HG03045 (cell line): ENCODE results near the gene FAHD2A.
A peak's percentile ranks its signal among the peaks of the same experiment; 100 is the strongest.
"Not testable (repeated sequence)": the region's sequence is repeated elsewhere in the genome, so short reads cannot be mapped to it uniquely, and the experiment has no call there.

Source experiments
- ATAC-seq: cut with Tn5 transposase; IDR thresholded peaks from one replicate; pipeline ENCODE4 v1.9.1; 2021; ENCODE audit warnings: mild to moderate bottlenecking, moderate library complexity; ENCODE audit not compliant: unreplicated experiment

The FAHD2A gene

GRCh38 chr2:95402370-95403203, at the start of gene FAHD2A:
FAHD2A (plus strand) TSS chr2:95402708; CDS start chr2:95405559, 2,851 bp downstream.
- peak; percentile 97 for ATAC-seq

GRCh38 chr2:95353055-95353575, 49.4 kb upstream of the FAHD2A start:
- ATAC-seq, result no peak

- no peak for ATAC-seq
These were observed 48.7 kb upstream of the FAHD2A start for GRCh38 chr2:95353613-95354468.

GRCh38 chr2:95354469-95354901, 48.0 kb upstream of the FAHD2A start:
- ATAC-seq, result no peak

- no peak for ATAC-seq
These were observed 47.6 kb upstream of the FAHD2A start for GRCh38 chr2:95354925-95355324.

GRCh38 chr2:95355486-95355885, 47.0 kb upstream of the FAHD2A start:
- not testable (repeated sequence) for ATAC-seq

GRCh38 chr2:95356821-95357700, 45.4 kb upstream of the FAHD2A start:
- ATAC-seq, result no peak

GRCh38 chr2:95357717-95358280, 44.7 kb upstream of the FAHD2A start:
- no peak for ATAC-seq

GRCh38 chr2:95359031-95359430, 43.5 kb upstream of the FAHD2A start:
- no peak for ATAC-seq

- ATAC-seq, result no peak
These were observed 43.0 kb upstream of the FAHD2A start for GRCh38 chr2:95359501-95359930.

- no peak for ATAC-seq
These were observed 41.1 kb upstream of the FAHD2A start for GRCh38 chr2:95361216-95361980.

GRCh38 chr2:95362486-95362885, 40.0 kb upstream of the FAHD2A start:
- no peak for ATAC-seq

- ATAC-seq, result no peak
These were observed 36.0 kb upstream of the FAHD2A start for GRCh38 chr2:95366514-95366913.

- ATAC-seq, result no peak
These were observed 30.2 kb upstream of the FAHD2A start for GRCh38 chr2:95372216-95372829.

- no peak for ATAC-seq
These were observed 29.7 kb upstream of the FAHD2A start for GRCh38 chr2:95372845-95373244.

GRCh38 chr2:95374029-95374428, 28.5 kb upstream of the FAHD2A start:
- ATAC-seq, result no peak

GRCh38 chr2:95374451-95374920, 28.0 kb upstream of the FAHD2A start:
- no peak for ATAC-seq

- ATAC-seq, result no peak
These were observed 27.5 kb upstream of the FAHD2A start for GRCh38 chr2:95374921-95375471.
